Loucy (cell line): Measurements from ENCODE around the gene C1QTNF12.

Experiments
- H2AFZ ChIP-seq: fragments of 200-600 bp; sonication (generic); 2 replicates; pipeline ENCODE4 v1.6.0; 2016; ENCODE audit warnings: antibody characterized with exemption, mild to moderate bottlenecking, low read length, moderate library complexity
- H3F3A ChIP-seq: fragments of 200-600 bp; 2 replicates; pipeline ENCODE4 v1.6.0; 2016; ENCODE audit warnings: antibody characterized with exemption, low read depth, mild to moderate bottlenecking
- H3K27me3 ChIP-seq: fragments of 200-600 bp; sonication (generic); 2 replicates; pipeline ENCODE4 v1.6.1; 2014; ENCODE audit warnings: low read length, mild to moderate bottlenecking; ENCODE audit not compliant: insufficient read depth, poor library complexity, severe bottlenecking
- H3K36me3 ChIP-seq: fragments of 200-600 bp; sonication (generic); 2 replicates; pipeline ENCODE4 v1.6.1; 2016; ENCODE audit warnings: low read length; ENCODE audit not compliant: insufficient read depth
- H3K4me1 ChIP-seq: fragments of 200-600 bp; sonication (generic); 2 replicates; pipeline ENCODE4 v1.5.1; 2014; ENCODE audit warnings: low read length, mild to moderate bottlenecking; ENCODE audit not compliant: insufficient read depth, poor library complexity, severe bottlenecking
- H3K4me2 ChIP-seq: fragments of 200-600 bp; sonication (generic); 2 replicates; pipeline ENCODE4 v1.6.0; 2014; ENCODE audit warnings: antibody characterized with exemption, low read length, low read depth, mild to moderate bottlenecking; ENCODE audit not compliant: poor library complexity, severe bottlenecking
- H3K4me3 ChIP-seq: fragments of 200-600 bp; sonication (generic); 2 replicates; pipeline ENCODE4 v1.5.1; 2014; ENCODE audit warnings: low read length, mild to moderate bottlenecking, mixed read lengths; ENCODE audit not compliant: poor library complexity, severe bottlenecking
- H3K79me2 ChIP-seq: fragments of 200-600 bp; sonication (generic); 2 replicates; pipeline ENCODE4 v1.6.1; 2014; ENCODE audit warnings: low read length; ENCODE audit not compliant: insufficient read depth
- H3K9ac ChIP-seq: fragments of 200-600 bp; sonication (generic); 2 replicates; pipeline ENCODE4 v1.6.0; 2014; ENCODE audit warnings: mild to moderate bottlenecking, low read depth, low read length, moderate library complexity; ENCODE audit not compliant: poor library complexity, severe bottlenecking
- H3K9me2 ChIP-seq: fragments of 200-600 bp; sonication (generic); replicated peaks from 2 replicates; pipeline ENCODE4 v1.6.1; 2016; ENCODE audit warnings: low read depth, low read length, mixed read lengths
- H3K9me3 ChIP-seq: fragments of 200-600 bp; sonication (generic); 2 replicates; pipeline ENCODE4 v1.6.1; 2014; ENCODE audit warnings: mild to moderate bottlenecking, antibody characterized with exemption, low read length, low read depth; ENCODE audit not compliant: insufficient read depth
- H4K20me1 ChIP-seq: fragments of 200-600 bp; sonication (generic); 2 replicates; pipeline ENCODE4 v1.6.0; 2014; ENCODE audit warnings: antibody characterized with exemption, low read length, mild to moderate bottlenecking; ENCODE audit not compliant: insufficient read depth, poor library complexity, severe bottlenecking
- EZH2phosphoT487 ChIP-seq: fragments of 200-600 bp; IDR thresholded peaks from 2 replicates; pipeline ENCODE4 v1.6.1; 2018; ENCODE audit warnings: antibody characterized with exemption, mild to moderate bottlenecking, moderate library complexity, borderline replicate concordance
- TF ChIP-seq, protein P1 (sequence below): fragments of 200-600 bp; sonication (generic); conservative IDR thresholded peaks from 2 replicates; pipeline ENCODE4 v1.5.1; 2014; ENCODE audit warnings: mild to moderate bottlenecking, antibody characterized with exemption, low read length

C1QTNF12 gene

DNA sequence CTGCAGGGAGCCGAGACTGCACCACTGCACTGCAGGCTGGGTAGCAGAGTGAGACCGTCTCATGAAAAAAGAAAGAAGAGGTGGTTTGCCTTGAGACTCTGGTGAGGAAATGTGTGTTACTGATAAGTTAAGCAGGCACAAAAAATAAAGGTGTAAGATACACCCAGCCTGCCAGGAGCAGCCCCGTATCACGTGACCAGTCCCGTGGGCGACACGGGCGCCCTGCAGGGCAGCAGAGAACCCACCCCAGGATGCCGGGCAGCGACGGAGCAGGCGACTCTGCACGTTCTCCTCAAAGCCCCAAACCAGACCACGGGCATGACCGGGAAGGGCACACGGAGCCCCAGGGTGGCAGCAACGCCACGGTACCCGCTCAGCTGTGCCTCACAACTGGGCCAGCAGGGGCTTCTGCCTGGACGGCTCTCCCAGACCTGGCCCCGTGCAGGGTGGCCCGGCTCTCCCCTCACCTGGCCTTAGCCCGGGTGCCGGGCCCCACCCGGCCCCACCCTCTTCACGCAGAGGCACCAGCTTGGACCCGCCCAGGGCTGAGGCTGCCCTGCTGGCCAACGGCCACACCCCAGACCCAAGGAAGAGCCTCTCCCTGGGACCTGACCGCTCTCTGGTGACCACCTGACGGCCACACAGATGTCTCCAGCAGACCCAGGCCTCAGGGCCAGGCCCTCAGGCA lies 24.5 kb downstream of the C1QTNF12 start:
- H3K9me2 ChIP-seq: no peaks in the 10 kb centered on the region
- H3K9me3 ChIP-seq: no peaks in the 10 kb centered on the region
- H3K4me3 ChIP-seq: no peak overlapping the region
- H3K79me2 ChIP-seq: peaks cover 25% of the 10 kb centered on the region; the same call in 1 of the 2 replicates
- H3K27me3 ChIP-seq: no peaks in the 10 kb centered on the region
- TF ChIP-seq, protein P1, sequence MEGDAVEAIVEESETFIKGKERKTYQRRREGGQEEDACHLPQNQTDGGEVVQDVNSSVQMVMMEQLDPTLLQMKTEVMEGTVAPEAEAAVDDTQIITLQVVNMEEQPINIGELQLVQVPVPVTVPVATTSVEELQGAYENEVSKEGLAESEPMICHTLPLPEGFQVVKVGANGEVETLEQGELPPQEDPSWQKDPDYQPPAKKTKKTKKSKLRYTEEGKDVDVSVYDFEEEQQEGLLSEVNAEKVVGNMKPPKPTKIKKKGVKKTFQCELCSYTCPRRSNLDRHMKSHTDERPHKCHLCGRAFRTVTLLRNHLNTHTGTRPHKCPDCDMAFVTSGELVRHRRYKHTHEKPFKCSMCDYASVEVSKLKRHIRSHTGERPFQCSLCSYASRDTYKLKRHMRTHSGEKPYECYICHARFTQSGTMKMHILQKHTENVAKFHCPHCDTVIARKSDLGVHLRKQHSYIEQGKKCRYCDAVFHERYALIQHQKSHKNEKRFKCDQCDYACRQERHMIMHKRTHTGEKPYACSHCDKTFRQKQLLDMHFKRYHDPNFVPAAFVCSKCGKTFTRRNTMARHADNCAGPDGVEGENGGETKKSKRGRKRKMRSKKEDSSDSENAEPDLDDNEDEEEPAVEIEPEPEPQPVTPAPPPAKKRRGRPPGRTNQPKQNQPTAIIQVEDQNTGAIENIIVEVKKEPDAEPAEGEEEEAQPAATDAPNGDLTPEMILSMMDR: no peak
- TF ChIP-seq EZH2phosphoT487: no peak
- no peaks in the 10 kb centered on the region for H3F3A ChIP-seq
- H3K36me3 ChIP-seq: peaks cover 52% of the 10 kb centered on the region; the same call in 1 of the 2 replicates
- H3K9ac ChIP-seq: no peak overlapping the region
- peaks cover 5% of the 10 kb centered on the region for H3K4me1 ChIP-seq
- H3K4me2 ChIP-seq: no peak overlapping the region
- peaks cover 20% of the 10 kb centered on the region for H4K20me1 ChIP-seq
- no peak overlapping the region for H2AFZ ChIP-seq

DNA sequence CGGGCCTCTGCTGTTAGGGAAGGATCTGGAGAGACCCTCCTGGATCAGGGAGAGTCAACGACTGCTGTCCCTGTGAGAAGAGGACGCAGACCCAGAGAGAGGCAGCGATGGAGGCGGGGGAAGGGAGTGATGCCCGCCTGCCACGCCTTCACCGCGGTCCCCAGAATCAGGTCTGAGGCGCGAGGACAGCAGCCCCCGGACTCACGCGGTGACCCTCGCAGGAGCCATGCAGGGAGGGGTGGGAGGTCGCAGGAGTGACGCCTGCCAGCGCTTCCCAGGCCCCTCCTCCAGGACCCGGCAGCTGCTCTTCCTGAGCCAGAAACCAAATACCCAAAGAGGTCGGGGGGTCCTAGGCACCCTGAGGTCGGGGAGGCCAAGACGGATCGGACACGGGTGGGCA lies 26.3 kb downstream of the C1QTNF12 start:
- Histone ChIP-seq H3K27me3 (no peaks in the 10 kb centered on the region), H3K36me3 (peaks cover 58% of the 10 kb centered on the region; the same call in 1 of the 2 replicates), H3K9me2 (no peaks in the 10 kb centered on the region), H3K4me2 (no peak overlapping the region), H3K4me1 (peaks cover 1% of the 10 kb centered on the region), H2AFZ (no peak overlapping the region), H3K9me3 (no peaks in the 10 kb centered on the region), H3F3A (no peaks in the 10 kb centered on the region), H3K79me2 (peaks cover 7% of the 10 kb centered on the region; the same call in 1 of the 2 replicates), H3K9ac (no peak overlapping the region), H4K20me1 (peaks cover 7% of the 10 kb centered on the region), H3K4me3 (no peak overlapping the region)
- TF ChIP-seq, protein P1: no peak

DNA sequence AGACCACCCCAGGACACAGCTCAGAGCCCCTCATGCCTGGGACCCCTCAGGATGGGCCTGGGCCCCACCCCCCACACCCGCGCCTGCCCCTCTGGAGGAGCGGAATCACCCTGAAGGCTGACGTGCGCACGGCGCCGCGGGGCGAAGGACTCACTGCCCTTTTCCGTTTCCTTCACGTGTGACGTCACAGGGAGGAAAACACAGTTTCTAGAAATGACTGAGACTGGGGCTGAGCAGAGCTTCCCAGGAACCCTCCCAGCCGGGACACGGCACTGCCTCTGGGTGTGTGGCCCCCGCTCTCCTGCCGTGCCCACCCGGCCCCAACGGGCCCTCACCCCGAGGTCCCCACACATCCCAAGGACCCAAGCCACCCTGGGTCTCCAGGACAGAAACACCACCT lies 27.2 kb downstream of the C1QTNF12 start:
- Histone ChIP-seq H3K36me3 (peaks cover 52% of the 10 kb centered on the region; the same call in 1 of the 2 replicates), H3F3A (no peaks in the 10 kb centered on the region), H2AFZ (no peak overlapping the region), H3K9me2 (no peaks in the 10 kb centered on the region), H3K27me3 (no peaks in the 10 kb centered on the region), H3K4me1 (peaks cover 10% of the 10 kb centered on the region), H3K4me3 (no peak overlapping the region), H3K79me2 (no peaks in the 10 kb centered on the region), H4K20me1 (peaks cover 4% of the 10 kb centered on the region), H3K9me3 (no peaks in the 10 kb centered on the region), H3K4me2 (no peak overlapping the region), H3K9ac (no peak overlapping the region)
- TF ChIP-seq EZH2phosphoT487: no peak
- TF ChIP-seq, protein P1: no peak
